GM12874 (cell line): ENCODE results near the gene ZNF750.

Source experiments
- CTCF ChIP-seq: IDR thresholded peaks from 2 replicates; pipeline ENCODE4 v1.5.1; 2011; ENCODE audit warnings: low read depth, mild to moderate bottlenecking, control low read depth, low read length, moderate library complexity; ENCODE audit not compliant: insufficient read depth

The ZNF750 gene

GRCh38 chr17:82836823-82837357 is 2.9 kb downstream of the ZNF750 start:
- TF ChIP-seq CTCF = no peak

DNA sequence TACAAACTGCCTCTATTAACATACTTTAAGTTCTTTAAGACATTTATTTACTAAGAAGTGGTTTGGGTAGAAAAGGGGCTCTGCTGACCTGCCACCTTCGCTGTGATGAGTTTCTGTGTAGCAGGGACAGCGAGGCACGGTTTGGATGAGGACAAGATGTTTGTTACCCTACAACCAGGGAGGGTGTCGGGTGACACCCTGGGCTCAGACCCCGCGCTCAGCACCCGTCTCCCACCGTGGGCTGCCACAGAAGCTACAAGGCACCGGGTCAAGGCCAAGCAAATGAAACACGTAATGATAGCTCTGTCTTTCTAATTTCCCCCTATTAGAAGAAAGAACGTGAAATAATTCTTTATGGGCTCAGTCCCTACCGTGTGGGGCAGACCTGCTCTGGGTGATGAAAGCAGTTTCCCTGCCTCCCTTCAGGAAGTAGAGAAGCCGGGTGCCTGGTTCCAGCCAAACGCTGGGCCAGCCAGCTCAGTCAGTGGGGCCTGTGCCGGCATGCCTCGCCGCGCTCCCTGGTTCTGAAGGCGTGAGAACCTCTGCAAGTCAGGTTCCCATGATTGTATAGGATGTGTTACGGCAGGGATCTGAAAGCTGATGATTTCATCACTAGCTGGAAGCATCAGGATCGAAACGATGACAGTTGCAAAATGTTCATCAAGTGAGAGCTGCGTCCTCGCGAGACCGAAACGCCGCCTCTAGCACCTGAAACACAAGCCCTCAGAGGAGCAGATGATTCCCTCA is 3.9 kb downstream of the ZNF750 start:
- no peak for TF ChIP-seq CTCF

DNA sequence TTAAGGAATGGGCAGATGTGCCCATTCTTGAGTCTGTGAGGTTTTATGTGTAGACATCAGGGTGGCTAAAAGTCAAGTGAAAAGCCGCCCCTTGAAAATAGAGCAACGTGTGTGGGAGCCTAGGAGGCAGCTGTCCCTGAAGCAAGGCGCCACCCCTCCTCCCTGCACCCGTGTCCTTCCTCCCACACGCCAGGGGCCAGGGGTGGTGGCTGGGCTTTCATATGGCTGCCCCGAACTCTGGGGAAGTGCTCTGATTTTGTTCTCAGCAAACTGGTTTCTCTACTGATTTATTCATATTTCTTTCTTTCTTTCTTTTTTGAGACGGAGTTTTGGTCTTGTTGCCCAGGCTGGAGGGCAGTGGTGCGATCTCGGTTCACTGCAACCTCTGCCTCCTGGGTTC is 4.7 kb downstream of the ZNF750 start:
- no peak for TF ChIP-seq CTCF

GRCh38 chr17:82832881-82833475 is 6.8 kb downstream of the ZNF750 start:
- TF ChIP-seq CTCF = no peak

DNA sequence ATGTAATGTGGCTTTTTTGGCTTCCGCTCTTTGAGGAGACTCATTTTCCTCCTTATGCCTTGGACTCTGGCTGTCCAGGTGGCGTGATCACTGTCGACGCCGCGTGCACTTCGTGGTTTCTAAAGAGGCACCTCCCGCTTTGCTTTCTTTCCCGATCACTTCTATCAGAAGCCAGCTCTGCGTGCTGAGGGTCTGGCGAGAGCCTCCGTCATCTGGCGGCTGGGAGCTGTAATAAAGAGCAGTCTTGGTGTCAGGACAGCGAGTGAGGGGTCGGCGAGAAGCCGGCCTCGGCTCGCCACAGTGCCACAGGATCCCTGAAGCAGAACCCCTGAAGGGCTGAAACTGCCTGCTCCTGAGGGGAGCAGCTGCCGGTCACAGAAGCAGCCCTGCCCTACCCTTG is 7.4 kb downstream of the ZNF750 start:
- TF ChIP-seq CTCF = no peak

DNA sequence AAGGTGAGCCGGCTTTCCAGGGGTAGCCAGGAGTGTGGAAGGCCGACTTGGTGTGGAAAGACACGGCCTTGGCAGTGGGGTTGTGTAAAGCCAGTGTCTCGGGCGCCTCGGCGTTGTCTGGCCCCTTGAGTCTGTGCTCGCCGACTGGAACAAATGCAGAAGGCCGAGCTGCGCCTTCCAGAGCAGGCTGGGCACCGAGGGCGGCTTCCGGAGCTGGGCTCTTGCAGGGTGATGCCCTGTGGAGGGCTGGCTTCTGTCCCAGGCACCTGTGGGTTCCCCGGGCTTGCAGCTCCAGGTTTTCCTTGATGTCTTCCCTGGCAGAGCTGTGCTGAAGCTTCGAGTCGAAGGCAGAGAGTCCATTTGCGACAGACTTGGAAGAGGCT is 8.0 kb downstream of the ZNF750 start:
- no peak for TF ChIP-seq CTCF

DNA sequence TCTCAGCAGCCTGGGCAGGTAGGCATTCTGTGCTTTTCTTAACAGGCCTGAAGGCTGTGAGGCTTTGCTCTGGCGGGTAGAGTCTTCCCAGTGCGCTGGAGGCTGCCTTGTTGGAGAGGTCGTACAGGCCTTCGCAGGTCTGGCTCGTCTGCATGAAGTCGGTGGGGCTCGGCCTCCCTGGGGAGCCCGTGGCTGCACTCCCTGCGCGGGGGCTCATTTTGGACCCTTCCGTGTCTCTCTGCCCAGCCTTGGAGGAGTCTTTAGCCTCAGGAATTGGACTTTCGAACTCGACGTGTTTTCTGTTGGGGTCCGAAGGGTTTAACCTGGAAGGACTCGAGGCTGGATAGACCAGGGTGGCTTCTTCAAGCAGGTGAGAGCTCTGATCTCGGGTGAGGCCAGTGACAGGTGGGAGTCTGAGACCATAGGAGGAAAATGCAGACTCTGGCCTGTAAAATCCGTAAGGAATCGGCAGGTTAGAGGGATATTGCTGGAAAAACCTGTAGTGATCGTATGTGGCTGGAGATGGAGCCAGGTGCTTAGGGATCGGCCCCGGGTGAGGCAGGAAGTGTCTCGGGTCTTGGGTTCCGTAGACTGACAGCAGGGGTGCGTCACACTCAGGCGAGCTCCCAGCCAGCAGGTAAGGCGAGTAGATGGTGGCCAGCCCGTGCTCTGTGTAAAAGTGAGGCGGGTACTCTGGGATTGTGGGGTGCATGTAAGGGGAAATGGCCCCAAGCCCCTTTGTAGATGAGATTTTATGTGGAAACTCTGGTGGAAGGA is 8.6 kb downstream of the ZNF750 start:
- no peak for TF ChIP-seq CTCF
